Amniotic stem cell (primary cell): Measurements from ENCODE around the gene PPID.
"Not testable (repeated sequence)": the region's sequence is repeated elsewhere in the genome, so short reads cannot be mapped to it uniquely, and the experiment has no call there.

Source experiments
- DNase-seq: peaks from one replicate; lab custom pipeline; 2025; lab: John Stamatoyannopoulos, UW

Gene PPID

GRCh38 chr4:158666892-158667291 is 56.3 kb downstream of the PPID start:
- no peak for DNase-seq

DNA sequence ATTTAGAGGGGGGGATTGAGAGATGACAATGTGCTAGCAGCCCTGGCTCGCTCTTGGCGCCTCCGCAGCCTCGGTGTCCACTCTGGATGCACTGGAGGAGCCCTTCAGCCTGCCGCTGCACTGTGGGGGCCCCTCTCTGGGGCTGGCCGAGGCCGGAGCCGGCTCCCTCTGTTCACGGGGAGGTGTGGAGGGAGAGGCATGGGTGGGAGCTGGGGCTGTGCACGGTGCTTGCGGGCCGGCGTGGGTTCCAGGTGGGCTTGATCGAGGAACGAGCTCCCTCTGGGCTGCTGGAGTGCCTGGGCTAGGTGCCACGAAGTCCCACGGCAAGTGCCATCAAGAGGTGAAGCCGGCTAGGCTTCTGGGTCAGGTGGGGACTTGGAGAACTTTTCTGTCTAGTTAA is 58.4 kb downstream of the PPID start:
- no peak for DNase-seq

GRCh38 chr4:158663707-158664625 is 59.2 kb downstream of the PPID start:
- not testable (repeated sequence) for DNase-seq

DNA sequence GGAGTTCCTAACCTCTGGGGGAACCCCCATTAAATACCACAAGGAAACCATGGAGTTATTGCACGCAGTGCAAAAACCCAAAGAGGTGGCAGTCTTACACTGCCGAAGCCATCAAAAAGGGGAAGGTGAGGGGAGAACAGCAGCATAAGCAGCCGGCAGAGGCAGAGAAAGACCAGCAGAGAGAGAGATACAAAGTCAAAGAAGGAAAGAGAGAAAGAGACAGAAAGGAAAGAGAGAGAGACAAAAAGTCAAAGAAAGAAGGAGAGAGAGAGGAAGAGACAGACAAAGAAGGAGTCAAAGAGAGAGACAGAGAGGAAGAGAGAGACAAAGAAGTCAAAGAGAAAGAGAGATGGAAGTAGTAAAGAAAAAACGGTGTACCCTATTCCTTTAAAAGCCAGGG is 59.9 kb downstream of the PPID start:
- not testable (repeated sequence) for DNase-seq
